Astrocyte (in vitro differentiated cells and primary cell): Measurements from ENCODE around the gene FKRP. TPM values are rescaled to one million over a fixed set of nuclear protein-coding genes. Genes with fewer than 3 reads are reported as not detected.

Experiments used
- DNase-seq: peaks from one replicate; pipeline ENCODE4 v3.0.0-alpha.2; 2010; ENCODE audit warnings: low read depth
- FAIRE-seq: peaks from 2 replicates; lab custom pipeline; 2011; peaks lifted over from hg19 to GRCh38; lab: Jason Lieb, UNC
- H2AFZ ChIP-seq: 2 replicates; pipeline ENCODE4 v1.6.0; 2012; ENCODE audit warnings: low read depth, low read length, inconsistent platforms
- H3K27ac ChIP-seq: 2 replicates; pipeline ENCODE4 v1.5.1; 2011; ENCODE audit warnings: low read depth, low read length, inconsistent platforms
- H3K27me3 ChIP-seq: 2 replicates; pipeline ENCODE4 v1.6.0; 2011; ENCODE audit warnings: low read length, inconsistent platforms; ENCODE audit not compliant: insufficient read depth
- H3K36me3 ChIP-seq: 2 replicates; pipeline ENCODE4 v1.5.1; 2011; ENCODE audit warnings: low read length, inconsistent platforms; ENCODE audit not compliant: insufficient read depth
- H3K4me1 ChIP-seq: 2 replicates; pipeline ENCODE4 v1.5.1; 2011; ENCODE audit warnings: low read length, inconsistent platforms; ENCODE audit not compliant: insufficient read depth
- H3K4me2 ChIP-seq: 2 replicates; pipeline ENCODE4 v1.6.0; 2012; ENCODE audit warnings: low read length, inconsistent platforms
- H3K4me3 ChIP-seq: 2 replicates; pipeline ENCODE4 v1.5.1; 2011; ENCODE audit warnings: low read depth, mild to moderate bottlenecking, low read length, inconsistent platforms; ENCODE audit not compliant: insufficient read depth
- H3K79me2 ChIP-seq: 2 replicates; pipeline ENCODE4 v1.6.0; 2012; ENCODE audit warnings: mild to moderate bottlenecking, low read length, inconsistent platforms; ENCODE audit not compliant: insufficient read depth
- H3K9ac ChIP-seq: 2 replicates; pipeline ENCODE4 v1.6.0; 2012; ENCODE audit warnings: mild to moderate bottlenecking, low read length, inconsistent platforms
- H3K9me3 ChIP-seq: 2 replicates; pipeline ENCODE4 v1.5.1; 2012; ENCODE audit warnings: low read depth, mild to moderate bottlenecking, low read length, inconsistent platforms; ENCODE audit not compliant: insufficient read depth
- H4K20me1 ChIP-seq: 2 replicates; pipeline ENCODE4 v1.6.0; 2012; ENCODE audit warnings: low read length, inconsistent platforms; ENCODE audit not compliant: insufficient read depth
- H3K27ac Mint-ChIP-seq: one replicate; pipeline ENCODE4 v1.8.0; 2021; ENCODE audit warnings: mild to moderate bottlenecking, mixed read lengths; ENCODE audit not compliant: unreplicated experiment
- H3K27me3 Mint-ChIP-seq: one replicate; pipeline ENCODE4 v1.8.0; 2021; ENCODE audit warnings: low read depth, mixed read lengths; ENCODE audit not compliant: unreplicated experiment
- H3K36me3 Mint-ChIP-seq: one replicate; pipeline ENCODE4 v1.8.0; 2021; ENCODE audit warnings: low read depth, mixed read lengths; ENCODE audit not compliant: unreplicated experiment
- H3K4me1 Mint-ChIP-seq: one replicate; pipeline ENCODE4 v1.8.0; 2021; ENCODE audit warnings: low read depth, mixed read lengths; ENCODE audit not compliant: unreplicated experiment
- H3K4me3 Mint-ChIP-seq: one replicate; pipeline ENCODE4 v1.8.0; 2021; ENCODE audit warnings: mild to moderate bottlenecking, moderate library complexity, mixed read lengths; ENCODE audit not compliant: unreplicated experiment
- H3K9me3 Mint-ChIP-seq: one replicate; pipeline ENCODE4 v1.8.0; 2021; ENCODE audit warnings: mild to moderate bottlenecking, mixed read lengths; ENCODE audit not compliant: unreplicated experiment
- EZH2 ChIP-seq: IDR thresholded peaks from 2 replicates; pipeline ENCODE4 v1.6.1; 2012; ENCODE audit warnings: mild to moderate bottlenecking, low read length, inconsistent platforms; ENCODE audit not compliant: insufficient read depth
- total RNA-seq: library from RNA; stranded (reverse); gene quantifications from 2 replicates; pipeline ENCODE4 v1.2.1, GENCODE V29; 2021
- TF ChIP-seq, protein P1 (sequence below): IDR thresholded peaks from 2 replicates; pipeline ENCODE4 v1.5.1; 2011; ENCODE audit warnings: low read depth, mild to moderate bottlenecking, inconsistent platforms, low read length, moderate library complexity; ENCODE audit not compliant: insufficient read depth

FKRP gene
- total RNA-seq, 1 donor from 2014 or later: 25.1 TPM

DNA sequence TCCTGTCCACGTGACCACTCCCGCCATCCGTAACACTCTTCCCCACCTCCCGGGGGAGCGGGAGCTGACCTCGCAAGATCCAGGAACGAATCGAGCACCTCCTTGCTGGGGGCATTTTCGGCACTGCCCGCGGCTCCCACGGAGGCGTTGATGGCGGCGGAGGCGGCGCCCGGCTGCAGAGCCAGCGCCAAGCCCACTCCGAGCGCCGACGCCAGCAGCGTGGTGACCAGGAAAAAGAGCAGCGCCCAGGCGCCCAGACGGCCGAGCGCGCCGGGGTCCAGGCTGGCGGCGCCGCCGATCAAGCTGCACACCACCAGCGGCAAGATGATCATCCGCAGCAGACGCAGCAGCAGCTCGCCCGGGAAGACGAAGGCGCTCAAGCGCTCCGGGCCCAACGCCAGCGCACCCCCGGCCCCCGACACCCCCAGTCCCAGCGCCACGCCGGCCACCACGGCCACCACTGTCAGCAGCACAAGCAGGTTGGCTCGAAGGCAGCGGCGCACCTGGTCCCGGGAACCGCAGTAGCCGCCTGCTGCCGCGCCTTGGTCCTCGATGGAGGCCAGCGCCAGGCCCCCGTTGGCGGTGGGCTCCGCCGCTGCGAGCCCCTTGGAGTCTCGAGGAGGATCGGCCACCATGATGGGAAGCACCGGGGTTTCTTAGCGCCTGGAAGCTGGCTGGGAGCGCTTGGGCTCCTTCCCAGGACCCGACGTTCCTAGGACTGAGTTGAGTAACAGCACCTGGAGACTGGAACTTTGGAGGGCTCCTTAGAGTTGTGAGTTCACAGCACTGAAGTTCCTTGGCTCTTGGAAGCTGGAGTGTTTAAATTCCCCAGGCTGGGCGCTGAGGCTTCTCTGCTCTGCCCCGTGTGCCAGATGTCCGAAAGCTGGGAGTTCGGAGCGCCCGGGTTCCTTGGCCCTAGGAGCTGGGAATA is 41.7 kb downstream of the FKRP start:
- Mint-ChIP-seq H3K27ac (peak overlapping the region; percentile 99), H3K4me1 (peaks cover 18% of the 10 kb centered on the region), H3K4me3 (peak overlapping the region; percentile 97), H3K27me3 (no peaks in the 10 kb centered on the region), H3K9me3 (no peaks in the 10 kb centered on the region), H3K36me3 (peaks cover 11% of the 10 kb centered on the region)
- H3K4me2 ChIP-seq: peak overlapping the region; percentile 90
- H3K36me3 ChIP-seq: peaks cover 4% of the 10 kb centered on the region
- H3K79me2 ChIP-seq: peaks cover 58% of the 10 kb centered on the region
- H3K4me3 ChIP-seq: peak overlapping the region; percentile 77
- peak overlapping the region; percentile 33 for H2AFZ ChIP-seq
- TF ChIP-seq, protein P1, sequence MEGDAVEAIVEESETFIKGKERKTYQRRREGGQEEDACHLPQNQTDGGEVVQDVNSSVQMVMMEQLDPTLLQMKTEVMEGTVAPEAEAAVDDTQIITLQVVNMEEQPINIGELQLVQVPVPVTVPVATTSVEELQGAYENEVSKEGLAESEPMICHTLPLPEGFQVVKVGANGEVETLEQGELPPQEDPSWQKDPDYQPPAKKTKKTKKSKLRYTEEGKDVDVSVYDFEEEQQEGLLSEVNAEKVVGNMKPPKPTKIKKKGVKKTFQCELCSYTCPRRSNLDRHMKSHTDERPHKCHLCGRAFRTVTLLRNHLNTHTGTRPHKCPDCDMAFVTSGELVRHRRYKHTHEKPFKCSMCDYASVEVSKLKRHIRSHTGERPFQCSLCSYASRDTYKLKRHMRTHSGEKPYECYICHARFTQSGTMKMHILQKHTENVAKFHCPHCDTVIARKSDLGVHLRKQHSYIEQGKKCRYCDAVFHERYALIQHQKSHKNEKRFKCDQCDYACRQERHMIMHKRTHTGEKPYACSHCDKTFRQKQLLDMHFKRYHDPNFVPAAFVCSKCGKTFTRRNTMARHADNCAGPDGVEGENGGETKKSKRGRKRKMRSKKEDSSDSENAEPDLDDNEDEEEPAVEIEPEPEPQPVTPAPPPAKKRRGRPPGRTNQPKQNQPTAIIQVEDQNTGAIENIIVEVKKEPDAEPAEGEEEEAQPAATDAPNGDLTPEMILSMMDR: no peak
- TF ChIP-seq EZH2: no peak
- no peak for FAIRE-seq
- peak; percentile 42 for DNase-seq
- peak overlapping the region; percentile 86 for H3K9ac ChIP-seq
- no peaks in the 10 kb centered on the region for H3K9me3 ChIP-seq
- H4K20me1 ChIP-seq: peaks cover 42% of the 10 kb centered on the region
- H3K27ac ChIP-seq: peak overlapping the region; percentile 74
- H3K27me3 ChIP-seq: no peaks in the 10 kb centered on the region
- peaks cover 30% of the 10 kb centered on the region for H3K4me1 ChIP-seq

DNA sequence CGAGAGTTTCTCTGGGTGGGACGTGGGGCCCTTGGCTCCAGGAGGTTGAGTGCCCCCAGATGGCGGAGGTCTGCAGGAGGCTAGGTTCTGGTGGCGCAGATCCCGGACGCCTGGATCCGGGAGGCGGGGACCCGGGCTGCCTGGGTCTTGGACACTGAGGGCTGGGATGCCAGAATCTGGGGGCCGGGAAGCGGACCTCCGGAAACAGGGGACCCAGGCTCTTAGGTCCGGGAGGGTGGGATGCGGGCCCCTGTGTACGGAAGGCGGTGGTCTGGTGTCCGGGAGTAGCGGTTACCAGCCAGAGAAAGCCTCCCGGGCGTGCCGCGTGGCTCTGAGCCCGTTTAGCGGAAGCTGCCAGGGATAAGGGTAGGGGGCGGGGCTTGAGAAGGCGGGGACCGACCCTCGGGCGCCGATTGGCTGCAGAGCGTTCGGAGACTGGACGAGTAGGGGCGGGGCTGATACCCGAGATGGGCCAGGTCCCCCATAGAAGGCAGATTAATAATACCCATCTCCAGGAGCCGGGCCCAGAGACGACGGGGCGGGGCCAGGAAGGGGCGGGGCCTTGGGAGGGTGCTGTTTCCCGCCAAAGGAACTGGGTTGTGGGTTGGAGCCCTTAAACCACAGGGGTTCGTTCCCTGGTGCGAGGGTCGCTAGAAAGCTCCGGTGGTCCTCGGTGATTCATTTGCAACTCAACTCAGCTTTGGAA is 42.6 kb downstream of the FKRP start, which contains the start of gene SLC1A5:
Gene SLC1A5, minus strand, starts transcription at position 333 of the 706 bp plus-strand sequence. CDS start 629 bp downstream, outside the sequence.
- Histone ChIP-seq H3K27ac (peak within 1 kb of the TSS; percentile 74), H3K4me1 (peaks cover 34% of the 10 kb centered on the region), H3K9ac (peak within 1 kb of the TSS; percentile 86), H3K4me3 (peak within 1 kb of the TSS; percentile 77), H3K4me2 (peak within 1 kb of the TSS; percentile 90), H3K36me3 (no peaks in the 10 kb centered on the region), H4K20me1 (peaks cover 34% of the 10 kb centered on the region), H2AFZ (peak within 1 kb of the TSS; percentile 33), H3K79me2 (peaks cover 50% of the 10 kb centered on the region), H3K27me3 (no peaks in the 10 kb centered on the region), H3K9me3 (no peaks in the 10 kb centered on the region)
- Mint-ChIP-seq H3K36me3 (peaks cover 8% of the 10 kb centered on the region), H3K4me1 (peaks cover 17% of the 10 kb centered on the region), H3K27me3 (no peaks in the 10 kb centered on the region), H3K4me3 (peak within 1 kb of the TSS; percentile 97), H3K9me3 (no peaks in the 10 kb centered on the region), H3K27ac (peak within 1 kb of the TSS; percentile 88)
- DNase-seq (peak; percentile 86), FAIRE-seq (no peak)
- TF ChIP-seq, protein P1: no peak
- TF ChIP-seq EZH2: no peak
